ENCODE results near the gene PARP12.

- no peak for TF ChIP-seq POLR2A (IDR thresholded peaks at IDR 0.05)
- no peak for TF ChIP-seq CTCF (IDR thresholded peaks at IDR 0.05)
Observed at GRCh38 chr7:140009735-140010134, 53.0 kb downstream of the PARP12 start.
